ENCODE data around the gene NCS1. TPM values are rescaled to one million over a fixed set of nuclear protein-coding genes. Genes with fewer than 3 reads are reported as not detected.

The NCS1 gene
- total and polyA plus RNA-seq, 2 of the 8 experiments (the other 6 are each of a cell fraction or from before 2014, with no cell fraction given), result 34.7 to 47.6 TPM

DNA sequence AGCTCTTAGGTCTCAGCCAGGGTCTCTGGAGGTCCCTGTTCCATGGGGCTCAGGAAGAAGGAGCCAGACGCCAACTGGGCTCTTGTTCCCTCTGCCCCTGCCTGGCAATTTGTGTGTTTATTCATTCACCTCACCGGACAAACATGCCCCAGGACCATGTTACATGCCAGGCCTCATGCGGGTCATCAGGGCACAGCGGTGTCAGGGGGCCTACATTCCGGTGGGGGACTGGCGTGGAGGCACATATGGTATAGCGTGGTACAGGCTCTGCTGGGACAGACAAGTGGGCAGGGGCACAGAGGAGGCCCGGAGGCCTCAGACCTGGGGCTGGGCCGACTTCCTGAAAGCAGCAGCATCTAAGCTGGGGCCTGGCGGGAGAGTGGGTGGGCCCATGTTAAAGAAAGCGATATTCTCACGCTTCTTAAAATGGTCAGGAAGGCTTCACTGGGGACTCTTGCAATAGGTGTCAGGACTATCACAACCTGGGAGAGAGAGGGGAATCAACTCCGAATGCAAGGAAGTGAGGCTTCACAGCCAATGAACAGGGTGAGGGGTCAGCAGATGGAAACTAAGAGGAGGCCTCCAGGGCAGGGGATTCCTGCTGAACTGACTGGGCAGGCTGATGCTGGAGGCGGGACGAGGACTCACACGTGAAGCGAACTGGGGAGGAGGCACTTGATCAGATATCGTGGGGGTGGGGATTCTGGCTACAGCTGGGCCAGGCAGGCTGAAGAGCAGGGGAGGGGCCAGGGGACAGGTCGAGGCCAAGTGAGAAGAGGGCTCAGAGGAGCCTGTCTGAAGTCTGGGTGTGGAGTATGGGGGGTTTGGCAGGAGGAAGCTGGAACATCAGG is 41.9 kb downstream of the NCS1 start (continued):
- TF ChIP-seq RBBP5 (IDR thresholded peaks at IDR 0.05; ENCODE audit: borderline replicate concordance, low read depth, low read length) (no peak), GABPA (IDR thresholded peaks at IDR 0.05; ENCODE audit: borderline replicate concordance, insufficient read depth, low read length) (no peak), RFX5 (IDR thresholded peaks at IDR 0.05; ENCODE audit: borderline replicate concordance, low read depth, low read length) (no peak), HDAC6 (IDR thresholded peaks at IDR 0.05; ENCODE audit: low read depth, low read length) (no peak), NANOG (IDR thresholded peaks at IDR 0.05; ENCODE audit: insufficient read depth, low read depth, low read length, poor library complexity, severe bottlenecking) (no peak), ASH2L (IDR thresholded peaks at IDR 0.05; ENCODE audit: low read length) (no peak), CBX8 (IDR thresholded peaks at IDR 0.05; ENCODE audit: borderline replicate concordance, low read depth, low read length) (no peak), JUN (IDR thresholded peaks at IDR 0.05; ENCODE audit: low read depth, low read length) (no peak), KDM5A (IDR thresholded peaks at IDR 0.05; ENCODE audit: low read length) (no peak), CREB1 (IDR thresholded peaks at IDR 0.05) (no peak), GTF2F1 (IDR thresholded peaks at IDR 0.05; ENCODE audit: borderline replicate concordance, low read depth, low read length) (no peak), SIRT6 (IDR thresholded peaks at IDR 0.05; ENCODE audit: low read length) (no peak), PHF8 (conservative IDR thresholded peaks at IDR 0.05; ENCODE audit: low read depth, low read length) (no peak), TCF12 (IDR thresholded peaks at IDR 0.05; ENCODE audit: low read depth, low read length) (no peak), RAD21 (IDR thresholded peaks at IDR 0.05 in 1 of 2, conservative IDR thresholded peaks at IDR 0.05 in 1 of 2; ENCODE audit: low read depth in 2 of 2, low read length in 2 of 2) (no peak)
- TF ChIP-seq, protein P1, sequence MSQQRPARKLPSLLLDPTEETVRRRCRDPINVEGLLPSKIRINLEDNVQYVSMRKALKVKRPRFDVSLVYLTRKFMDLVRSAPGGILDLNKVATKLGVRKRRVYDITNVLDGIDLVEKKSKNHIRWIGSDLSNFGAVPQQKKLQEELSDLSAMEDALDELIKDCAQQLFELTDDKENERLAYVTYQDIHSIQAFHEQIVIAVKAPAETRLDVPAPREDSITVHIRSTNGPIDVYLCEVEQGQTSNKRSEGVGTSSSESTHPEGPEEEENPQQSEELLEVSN (IDR thresholded peaks at IDR 0.05), result peak; percentile 68
- TF ChIP-seq, protein P2, sequence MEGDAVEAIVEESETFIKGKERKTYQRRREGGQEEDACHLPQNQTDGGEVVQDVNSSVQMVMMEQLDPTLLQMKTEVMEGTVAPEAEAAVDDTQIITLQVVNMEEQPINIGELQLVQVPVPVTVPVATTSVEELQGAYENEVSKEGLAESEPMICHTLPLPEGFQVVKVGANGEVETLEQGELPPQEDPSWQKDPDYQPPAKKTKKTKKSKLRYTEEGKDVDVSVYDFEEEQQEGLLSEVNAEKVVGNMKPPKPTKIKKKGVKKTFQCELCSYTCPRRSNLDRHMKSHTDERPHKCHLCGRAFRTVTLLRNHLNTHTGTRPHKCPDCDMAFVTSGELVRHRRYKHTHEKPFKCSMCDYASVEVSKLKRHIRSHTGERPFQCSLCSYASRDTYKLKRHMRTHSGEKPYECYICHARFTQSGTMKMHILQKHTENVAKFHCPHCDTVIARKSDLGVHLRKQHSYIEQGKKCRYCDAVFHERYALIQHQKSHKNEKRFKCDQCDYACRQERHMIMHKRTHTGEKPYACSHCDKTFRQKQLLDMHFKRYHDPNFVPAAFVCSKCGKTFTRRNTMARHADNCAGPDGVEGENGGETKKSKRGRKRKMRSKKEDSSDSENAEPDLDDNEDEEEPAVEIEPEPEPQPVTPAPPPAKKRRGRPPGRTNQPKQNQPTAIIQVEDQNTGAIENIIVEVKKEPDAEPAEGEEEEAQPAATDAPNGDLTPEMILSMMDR (IDR thresholded peaks at IDR 0.05; ENCODE audit: control extremely low read depth in 1 of 3, insufficient read depth in 1 of 3, low read depth in 1 of 3, low read length in 3 of 3), result no peak
- TF ChIP-seq, protein P3, sequence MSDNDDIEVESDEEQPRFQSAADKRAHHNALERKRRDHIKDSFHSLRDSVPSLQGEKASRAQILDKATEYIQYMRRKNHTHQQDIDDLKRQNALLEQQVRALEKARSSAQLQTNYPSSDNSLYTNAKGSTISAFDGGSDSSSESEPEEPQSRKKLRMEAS (IDR thresholded peaks at IDR 0.05), result peak; percentile 70
- TF ChIP-seq, protein P4, sequence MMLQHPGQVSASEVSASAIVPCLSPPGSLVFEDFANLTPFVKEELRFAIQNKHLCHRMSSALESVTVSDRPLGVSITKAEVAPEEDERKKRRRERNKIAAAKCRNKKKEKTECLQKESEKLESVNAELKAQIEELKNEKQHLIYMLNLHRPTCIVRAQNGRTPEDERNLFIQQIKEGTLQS (IDR thresholded peaks at IDR 0.05; ENCODE audit: insufficient read depth, low read depth, low read length), result no peak

All from H1 (cell line).